ENCODE measurements around the gene KCNQ1.
A peak's percentile ranks its signal among the peaks of the same experiment; 100 is the strongest.

KCNQ1 gene

DNA sequence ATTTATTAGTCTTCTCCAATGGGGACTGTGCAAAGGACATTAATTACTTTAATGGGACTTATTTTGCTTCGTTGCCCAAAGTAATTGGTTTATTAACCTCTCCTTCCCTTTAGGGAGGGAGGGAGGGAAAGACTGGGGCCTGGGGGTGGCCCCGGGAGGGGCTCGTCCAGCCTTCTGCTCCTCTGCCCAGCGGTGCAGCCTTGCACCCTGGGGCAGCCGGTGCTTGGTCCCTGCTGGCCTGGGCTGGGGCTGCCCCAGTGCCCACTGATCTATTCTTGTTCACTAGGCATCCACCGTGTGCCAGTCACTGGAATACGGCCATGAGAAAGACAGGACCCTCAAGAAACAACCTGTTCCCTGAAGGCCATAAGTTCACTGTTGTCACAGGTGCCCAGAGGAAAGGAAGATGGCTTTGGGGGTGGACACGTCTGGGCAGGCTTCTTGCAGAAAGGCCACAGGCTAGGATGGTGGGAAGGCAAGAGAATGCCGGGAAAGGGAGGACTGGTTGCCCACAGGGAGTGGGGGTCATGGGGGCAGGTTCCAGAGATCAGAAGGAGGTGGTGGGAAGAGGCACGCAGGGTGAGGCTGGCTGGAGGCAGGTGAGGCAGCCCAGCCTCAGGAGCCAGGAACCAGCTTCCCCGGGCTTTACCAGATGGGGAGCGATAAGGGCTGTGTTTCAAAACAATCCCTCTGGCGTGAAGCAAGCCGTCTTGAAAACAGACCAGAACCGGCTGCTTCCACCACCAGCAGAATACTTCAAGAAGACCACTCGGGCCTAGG, 302.6 kb downstream of the KCNQ1 start:
- DNase-seq (ENCODE audit: low spot score) = peak; percentile 74

DNA sequence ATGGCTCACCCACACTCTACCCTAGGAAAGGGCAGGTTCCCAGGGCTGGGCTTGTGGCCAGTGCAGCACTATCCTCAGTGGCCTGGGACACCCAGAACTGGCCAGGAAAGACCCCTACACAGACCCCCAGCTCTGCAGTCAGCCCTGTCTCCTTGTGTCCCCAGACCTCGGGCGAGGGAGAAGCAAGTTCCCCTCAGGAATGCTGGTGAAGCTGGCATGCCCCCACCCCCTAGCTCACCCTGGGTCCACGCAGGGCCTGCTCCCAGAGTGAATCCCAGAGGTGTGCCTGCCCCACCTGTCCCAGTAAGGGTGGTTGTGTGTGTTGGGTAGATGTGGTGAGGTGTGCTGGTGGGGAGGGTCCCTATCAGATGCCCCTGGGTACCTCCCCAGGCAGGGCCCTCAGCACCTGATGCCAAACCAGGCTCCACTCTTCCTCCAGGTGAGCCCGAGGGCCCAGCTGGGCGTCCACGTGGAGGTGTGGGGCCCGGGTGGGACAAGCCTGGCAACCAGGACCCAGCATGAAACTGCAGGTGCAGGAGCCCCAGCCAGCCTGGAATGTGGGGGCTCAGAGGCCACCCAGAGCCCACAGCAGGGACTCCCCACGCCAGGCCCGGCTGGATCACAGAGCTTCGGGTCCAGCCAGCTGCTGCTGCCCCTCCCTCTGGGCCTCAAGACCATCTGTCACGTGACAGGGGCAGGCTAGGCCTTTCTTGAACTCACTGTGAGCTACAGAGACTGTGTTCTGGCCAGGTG, 303.4 kb downstream of the KCNQ1 start:
- no peak for DNase-seq (ENCODE audit: low spot score)

DNA sequence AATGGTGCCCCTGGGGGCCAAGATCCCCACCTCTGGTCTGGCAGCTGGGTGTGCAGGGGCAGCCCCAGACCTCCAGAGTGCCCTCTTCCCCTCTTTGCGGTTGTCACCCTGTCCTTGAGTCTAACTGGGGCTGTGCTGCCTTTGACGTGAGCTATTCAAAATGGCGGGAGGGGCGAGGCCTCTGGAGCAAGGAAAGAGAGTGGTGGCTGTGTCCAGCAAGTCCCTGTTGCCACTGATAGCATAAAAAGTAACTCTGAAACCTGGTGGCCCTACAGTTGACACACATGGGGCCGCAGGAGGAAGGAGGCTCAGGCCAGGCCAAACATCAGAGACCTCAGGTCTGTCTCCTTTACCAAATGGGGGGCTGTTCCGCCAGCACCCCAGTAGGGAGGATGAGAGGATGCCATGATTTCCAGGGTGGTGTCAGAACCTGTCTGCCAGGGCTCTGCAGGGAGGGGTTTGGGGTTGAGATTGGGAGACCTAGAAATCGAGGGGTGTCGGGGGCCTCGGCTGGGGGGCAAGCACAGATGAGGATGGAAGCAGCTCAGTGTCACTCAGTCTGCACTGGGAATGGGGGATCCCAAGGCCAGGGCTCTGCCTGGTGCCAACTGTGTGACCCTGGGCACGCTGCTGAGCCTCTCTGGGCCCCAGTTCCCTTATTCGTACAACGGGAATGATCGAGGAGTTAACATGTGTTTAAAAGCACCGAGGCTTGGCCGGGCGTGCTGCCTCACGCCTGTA, 304.2 kb downstream of the KCNQ1 start:
- no peak for DNase-seq (ENCODE audit: low spot score)

DNA sequence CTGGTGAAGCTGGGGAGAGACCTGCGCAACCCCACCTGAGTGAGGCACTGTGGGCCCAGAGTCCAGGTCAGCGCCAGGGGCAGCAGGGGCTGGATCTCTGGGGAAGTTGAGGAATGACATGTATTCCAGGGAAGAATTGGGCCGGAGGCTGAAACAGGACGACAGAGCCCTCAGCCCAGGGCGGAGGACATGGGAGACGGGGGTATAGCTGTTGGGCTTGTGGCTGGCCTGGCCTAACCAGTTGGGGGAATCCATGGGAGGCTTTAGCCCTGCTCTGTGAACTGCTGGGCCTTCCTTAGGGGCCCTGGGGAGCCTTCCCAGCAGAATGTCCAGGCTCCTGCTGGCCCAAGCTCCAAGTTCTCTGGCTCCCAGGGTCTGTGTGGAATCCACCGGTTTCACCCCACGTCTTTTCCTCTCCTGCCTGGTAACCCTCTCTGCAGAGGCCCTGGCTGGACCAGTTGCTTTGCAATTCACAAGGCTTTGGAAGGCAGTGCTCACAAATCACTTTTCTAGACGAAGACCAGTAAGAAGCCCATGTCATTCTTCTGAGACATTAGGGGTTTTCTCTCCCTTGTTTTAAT, 305.4 kb downstream of the KCNQ1 start:
- no peak for DNase-seq (ENCODE audit: low spot score)

DNA sequence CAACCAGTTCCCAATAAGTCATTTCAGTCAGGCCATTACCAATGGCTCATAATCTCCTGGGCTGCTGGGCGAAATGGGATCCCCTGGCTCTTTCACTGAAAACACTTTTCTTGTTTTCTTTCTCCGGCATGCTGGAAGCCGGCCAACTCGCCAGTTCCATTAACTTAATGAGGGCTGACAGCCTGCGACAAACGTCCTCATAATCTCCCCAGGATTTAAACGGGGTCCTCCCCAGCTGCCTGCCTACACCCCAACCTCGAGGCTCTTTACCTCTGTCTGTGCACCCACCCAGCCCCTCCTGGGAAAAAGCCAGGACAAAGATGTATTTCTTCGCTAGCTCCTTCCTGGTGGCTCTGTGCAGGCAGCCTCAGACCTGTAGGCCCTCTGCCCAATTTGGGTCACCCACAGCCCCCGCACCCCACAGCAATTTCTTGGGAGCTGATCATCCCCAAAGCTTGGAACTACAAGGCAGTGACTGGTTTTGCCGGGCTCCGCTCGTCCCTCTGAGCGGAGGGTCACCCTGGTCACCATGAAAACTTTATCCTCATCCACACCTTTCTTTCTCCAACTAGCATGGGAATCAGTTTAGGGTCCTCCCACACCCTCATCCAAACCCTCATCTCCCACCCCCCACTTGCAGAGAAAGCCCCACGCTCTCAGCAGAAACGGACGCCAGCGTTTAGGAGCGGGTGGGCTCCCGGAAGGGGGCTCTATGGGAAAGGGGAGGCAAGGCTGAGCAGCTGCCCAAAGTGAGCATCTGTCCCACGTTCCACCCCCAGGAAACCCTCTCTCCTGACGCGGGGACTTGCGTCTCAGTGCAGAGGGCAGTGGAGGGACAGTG, 306.1 kb downstream of the KCNQ1 start:
- peak; percentile 74 for DNase-seq (ENCODE audit: low spot score)

DNA sequence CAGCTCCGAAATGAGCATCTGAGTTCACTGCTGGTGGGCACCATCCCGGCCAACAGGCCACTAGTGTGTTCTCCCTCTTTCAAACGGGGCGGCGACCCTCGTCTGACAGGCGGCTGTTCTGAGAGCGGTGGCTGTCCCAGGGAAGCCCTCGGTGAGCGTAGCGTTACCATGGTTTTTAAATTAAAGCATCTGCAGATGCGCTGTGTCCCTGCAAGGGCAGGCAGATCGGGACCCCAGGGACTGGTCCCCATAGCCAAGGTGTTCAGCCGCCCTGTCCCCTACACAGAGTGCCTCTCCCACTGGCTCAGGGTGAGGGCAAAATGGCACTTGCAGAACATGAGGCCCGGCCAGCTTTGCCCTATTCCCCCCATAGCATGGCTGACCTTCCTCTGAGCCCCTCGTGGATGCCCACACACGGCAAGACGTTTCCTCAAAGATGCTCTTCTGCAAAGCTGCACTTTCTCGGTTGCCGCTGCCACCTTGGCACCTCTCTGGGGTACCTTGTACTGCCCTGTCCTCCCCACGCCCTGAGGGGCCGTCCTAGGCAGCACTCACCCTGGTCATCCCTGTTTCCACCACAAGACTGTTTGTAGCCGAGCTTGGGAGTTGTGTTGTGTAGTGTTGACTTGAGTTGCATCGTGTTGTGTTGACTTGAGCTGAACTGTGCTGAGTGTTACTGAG, 306.9 kb downstream of the KCNQ1 start:
- DNase-seq (ENCODE audit: low spot score) = no peak

DNA sequence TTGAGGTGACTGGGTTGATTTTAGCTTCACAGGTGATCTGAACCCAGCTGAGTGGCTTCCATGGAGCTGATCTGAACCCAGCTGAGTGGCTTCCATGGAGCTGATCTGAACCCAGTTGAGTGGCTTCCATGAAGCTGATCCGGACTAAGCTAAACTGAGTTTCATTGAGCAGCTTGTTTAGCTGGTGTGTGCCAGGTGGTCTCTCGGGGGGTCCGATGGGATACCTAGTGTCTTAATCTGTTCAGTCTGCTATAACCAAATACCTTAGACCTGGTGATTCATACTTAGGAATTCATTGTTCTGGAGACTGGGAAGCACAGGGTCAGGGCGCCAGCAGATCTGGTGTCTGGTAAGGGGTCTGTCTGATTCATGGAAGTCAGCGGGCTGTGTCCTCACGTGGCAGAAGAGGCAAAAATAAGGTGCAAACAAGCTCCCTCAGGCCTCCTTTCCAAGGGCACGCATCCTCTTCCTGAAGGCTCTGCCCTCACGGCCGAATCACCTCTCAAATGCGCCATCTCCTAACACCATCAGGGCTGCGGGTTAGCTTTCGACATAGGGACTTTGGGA, 307.5 kb downstream of the KCNQ1 start:
- DNase-seq (ENCODE audit: low spot score) = no peak

DNA sequence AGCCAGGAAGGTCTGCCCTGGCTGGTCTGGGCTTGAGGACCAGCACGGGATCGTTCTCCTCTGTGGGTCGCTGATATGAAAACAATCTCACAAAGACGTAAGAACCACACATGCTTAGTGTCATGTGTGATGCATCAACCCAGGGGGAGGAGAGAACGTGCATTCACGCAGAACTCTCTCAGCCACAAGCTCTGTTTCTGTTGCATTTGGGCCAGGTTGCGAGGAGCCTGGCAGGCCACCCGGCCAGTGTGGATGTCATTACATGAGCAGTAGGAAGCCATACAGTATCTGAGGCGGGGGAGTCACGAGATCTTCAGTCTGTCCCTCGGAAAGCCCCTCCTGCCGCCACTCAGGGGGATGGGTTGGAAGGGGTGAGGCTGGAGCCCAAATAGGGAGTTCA, 308.1 kb downstream of the KCNQ1 start:
- no peak for DNase-seq (ENCODE audit: low spot score)

DNA sequence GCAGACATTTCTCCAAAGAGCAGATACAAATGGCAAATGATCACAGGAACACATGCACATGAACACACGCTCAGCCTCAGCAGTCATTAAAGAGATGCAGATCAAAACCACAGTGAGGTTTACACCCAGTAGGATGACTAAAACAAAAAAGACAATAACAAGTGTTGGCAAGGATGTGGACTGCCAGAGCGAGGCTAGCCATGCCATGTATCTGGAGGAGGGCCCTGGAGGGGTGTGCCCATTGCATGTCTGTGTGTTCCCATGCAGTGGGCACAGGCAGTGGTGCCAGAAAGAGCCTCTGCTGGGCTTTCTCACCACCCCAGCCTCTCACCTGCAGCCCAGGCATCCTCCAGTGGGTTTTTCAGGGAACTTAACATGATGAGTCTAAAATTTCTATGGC, 309.2 kb downstream of the KCNQ1 start:
- DNase-seq (ENCODE audit: low spot score) = no peak

DNA sequence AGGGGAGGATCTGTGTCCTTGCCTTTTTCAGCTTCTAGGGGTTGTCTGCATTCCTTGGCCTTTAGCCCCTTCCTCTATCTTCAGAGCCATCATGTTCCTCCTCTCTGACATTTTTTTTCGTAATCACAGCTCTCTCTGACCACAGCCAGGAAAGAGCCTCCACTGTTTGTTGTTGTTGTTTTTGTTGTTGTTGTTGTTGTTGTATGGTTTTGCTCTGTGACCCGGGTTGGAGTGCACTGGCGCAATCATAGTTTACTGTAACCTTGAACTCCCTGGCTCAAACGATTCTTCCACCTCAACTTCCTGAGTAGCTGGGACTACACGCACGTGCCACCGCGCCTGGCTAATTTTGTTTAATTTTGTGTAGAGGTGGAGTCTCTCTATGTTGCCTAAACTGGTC, 310.3 kb downstream of the KCNQ1 start:
- no peak for DNase-seq (ENCODE audit: low spot score)

DNA sequence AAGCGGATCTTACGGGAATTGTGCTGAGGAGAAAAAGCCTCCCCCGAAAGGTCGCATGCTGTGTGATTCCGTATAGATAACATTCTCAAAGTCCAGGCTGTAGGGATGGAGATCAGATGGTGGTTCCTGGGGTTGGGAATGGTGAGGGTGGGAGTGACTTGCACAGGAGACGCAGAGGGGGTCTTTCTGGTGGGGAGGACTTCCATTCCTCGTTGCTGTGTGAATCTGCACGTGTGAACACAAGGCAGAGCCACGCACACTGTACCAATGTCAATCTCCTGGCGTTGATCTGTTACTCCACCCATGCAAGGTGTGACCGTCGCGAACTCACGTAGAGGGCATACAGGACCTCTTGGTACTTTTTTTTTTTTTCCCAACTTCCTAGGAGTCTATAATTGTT, 313.9 kb downstream of the KCNQ1 start:
- DNase-seq (ENCODE audit: low spot score) = no peak

DNA sequence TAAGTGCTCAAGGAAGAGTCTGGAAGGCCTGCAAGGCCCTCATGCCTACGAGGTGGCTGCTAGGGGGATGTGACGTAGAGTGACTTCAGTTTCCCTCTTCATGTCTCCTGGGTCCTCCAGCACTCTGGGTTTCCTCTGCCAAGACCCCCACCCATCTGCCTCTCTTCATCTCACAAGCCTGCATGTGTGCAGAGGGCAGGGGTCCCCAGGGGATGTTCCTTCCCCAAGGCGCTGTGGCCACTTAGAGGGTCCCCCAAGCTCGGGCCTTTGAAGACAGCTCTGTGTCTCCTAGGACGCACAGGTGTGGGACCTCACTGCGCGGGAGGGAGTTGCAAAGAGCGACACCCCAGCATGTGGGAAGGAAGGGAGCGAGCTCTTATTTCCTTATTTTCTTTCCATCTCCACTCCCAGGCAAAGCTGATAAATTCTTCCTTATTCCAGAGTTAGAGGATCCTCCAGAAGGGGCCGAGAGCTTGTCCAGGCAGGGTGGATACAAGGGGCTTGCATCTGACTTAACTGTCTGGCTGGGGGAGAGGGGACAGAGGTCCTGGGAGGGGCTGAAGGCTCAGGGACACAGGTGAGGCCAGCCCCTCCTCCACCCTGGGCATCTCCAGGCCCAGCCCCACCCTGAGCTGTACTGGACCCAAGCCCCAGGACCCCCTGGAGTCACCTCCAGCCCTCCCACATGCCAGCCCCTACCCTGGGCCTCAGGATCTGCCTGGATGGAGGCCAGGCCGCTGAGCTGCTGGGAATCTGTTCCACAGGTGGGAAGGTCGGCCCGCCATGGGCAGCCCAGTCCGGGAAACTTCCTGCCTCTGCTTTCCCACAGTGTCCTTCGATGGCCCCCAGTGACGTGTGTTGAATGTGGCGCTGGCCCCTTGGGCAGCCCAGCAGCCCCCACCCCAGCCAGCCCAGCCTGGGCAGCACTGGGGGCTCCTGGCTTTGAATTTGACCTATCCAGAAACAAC, 314.7 kb downstream of the KCNQ1 start:
- no peak for DNase-seq (ENCODE audit: low spot score)

DNA sequence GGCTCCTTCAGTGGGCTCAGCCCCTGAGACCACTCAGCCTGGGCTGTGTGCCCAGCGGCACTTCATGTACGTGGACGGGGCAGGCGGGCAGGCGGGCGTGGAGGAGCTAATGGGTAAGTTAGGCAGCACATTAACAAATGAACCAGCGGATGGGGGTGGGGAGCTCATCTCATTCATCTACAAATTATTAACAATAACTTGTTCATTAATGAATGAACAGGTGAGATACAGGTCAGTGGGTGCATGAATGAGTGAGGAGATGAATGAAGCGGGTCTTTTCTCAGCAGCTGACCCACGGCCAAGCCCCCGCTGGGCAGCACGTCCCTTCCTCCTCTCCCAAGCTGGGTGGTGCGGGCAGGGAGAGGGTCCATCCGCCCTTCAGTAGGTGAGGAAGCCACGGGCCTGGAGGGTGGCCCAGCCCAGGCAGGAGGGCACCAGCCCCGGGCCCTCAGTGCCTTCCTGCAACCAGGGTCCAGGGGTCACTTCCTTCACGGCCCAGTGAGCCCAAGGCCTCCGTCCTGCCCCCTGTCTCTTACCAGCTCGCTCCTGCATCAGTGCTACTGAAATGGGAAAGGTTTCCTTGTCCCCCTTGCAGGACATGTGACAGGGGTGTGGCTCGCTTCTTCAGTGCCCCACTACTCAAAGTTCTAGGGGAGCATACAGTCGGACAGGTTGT, 315.5 kb downstream of the KCNQ1 start:
- DNase-seq (ENCODE audit: low spot score) = no peak

DNA sequence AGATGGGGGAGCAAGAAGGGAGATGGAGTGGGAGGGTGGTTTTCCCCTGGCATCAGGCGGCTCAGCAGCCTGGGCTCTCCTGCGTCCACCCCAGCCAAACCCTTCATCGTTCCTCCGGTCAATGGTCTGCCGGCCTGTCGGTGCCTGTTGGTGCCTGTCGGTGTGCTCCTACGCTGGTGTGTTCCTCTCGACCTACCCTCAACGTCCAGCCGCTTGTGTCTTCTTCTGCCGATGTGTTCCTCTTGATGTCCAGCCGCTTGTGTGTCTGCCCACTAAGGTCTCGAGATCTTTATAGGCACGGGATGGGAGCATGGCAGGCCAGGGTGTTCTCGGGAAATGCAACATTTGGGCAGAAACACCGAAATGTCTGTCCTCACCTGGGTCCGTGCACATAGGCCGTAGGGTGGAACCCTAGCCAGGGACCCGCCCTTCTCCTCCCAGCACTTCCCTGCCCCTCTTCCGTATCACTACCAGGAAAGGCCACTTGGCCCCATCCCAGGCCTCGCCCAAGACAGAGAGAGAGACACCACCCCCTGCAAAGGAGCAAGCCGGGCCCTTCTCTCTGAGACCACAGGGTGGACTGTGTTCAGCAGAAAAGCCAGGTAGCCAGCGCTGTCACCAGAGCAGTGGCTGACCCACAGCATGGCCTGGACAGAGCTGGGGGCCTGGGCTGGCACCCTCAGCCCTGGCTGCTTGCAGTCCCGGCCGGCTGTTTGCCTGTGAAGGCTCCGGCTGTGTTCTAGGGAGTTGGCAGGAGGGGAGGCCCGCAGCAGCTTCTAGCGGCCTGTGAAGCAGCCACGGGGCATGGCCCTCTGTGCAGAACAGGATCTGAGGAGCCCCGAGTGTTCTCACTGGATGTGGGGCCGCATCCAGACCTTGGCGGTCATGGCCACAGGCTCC, 316.6 kb downstream of the KCNQ1 start:
- peak; percentile 20 for DNase-seq (ENCODE audit: low spot score)

DNA sequence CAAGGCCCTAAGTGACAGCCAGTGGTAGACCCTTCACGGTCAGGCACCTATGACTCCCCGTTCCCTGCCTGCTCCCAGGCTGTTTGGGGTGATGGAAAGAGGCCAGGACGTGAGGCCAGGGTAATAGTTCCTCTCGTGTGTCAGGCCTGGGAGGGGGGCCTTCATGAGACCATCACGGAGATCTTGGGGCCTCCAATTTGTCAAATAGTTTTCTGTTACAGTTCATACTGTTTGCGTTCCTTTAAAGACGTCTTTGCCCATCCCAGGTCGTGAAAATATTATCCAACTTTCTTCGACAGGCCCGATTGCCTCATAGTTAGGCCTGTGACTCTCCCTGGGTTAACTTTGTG, 317.2 kb downstream of the KCNQ1 start:
- no peak for DNase-seq (ENCODE audit: low spot score)

DNA sequence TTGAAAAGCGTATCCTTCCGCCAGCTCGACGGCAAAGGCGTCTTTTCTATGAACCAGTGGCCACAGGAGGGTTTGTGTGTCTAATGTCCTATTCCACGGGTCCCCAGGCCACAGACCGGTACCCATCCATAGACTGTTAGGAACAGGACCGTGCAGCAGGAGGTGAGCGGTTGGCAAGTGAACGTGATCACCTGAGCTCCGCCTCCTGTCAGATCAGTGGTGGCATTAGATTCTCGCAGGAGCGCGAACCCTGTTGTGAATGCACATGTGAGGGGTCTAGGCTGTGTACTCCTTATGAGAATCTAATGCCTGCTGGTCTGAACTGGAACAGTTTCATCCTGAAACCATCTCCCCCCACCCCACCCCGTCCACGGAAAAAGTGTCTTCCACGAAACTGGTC, 317.6 kb downstream of the KCNQ1 start:
- no peak for DNase-seq (ENCODE audit: low spot score)

DNA sequence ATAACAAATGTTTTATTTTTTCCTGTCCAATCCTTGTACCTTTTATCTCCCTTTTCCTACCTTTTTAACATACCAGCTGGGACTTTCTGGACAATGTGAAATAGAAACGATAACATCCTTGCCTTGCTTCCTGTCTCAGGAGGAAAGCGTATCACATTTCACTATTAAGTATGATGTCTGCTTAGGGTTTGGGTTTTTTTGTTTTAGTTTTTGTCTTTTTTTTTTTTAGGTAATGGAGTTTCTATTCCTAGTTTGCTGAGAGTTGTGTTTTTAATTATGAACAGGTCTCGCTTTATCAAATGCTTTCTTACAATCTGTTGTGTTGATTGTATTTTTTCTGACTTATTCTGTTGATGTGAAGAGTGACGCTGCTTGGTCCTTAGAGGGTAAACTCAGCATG, 319.2 kb downstream of the KCNQ1 start:
- DNase-seq (ENCODE audit: low spot score) = no peak

DNA sequence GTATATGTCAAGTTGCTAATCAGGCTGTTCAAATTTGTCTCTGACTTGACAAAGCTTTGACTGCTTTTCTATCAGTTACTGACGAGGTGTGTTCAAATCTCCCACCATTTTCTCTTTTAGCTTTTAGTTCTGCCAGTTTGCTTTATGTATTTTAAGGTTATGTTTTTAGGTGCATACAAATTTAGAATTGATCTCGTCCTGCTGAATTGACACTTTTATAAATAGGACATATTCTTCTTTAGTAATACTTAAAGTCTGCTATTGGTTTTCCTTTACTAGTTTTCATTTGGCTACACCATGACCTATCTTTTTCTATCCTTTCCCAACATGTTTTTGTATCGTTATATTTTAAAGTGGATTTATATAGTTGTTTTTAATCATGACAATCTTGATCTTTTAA, 320.7 kb downstream of the KCNQ1 start:
- DNase-seq (ENCODE audit: low spot score) = no peak

Data from D341Med (cell line).